ENCODE data around the gene PARN. TPM values are rescaled to one million over a fixed set of nuclear protein-coding genes. Genes with fewer than 3 reads are reported as not detected.

Gene PARN
- total and polyA plus RNA-seq, 9 of the 15 experiments (the other 6 are each of a cell fraction or from before 2014, with no cell fraction given): 9.6 to 51.3 (median 40.4) TPM

DNA sequence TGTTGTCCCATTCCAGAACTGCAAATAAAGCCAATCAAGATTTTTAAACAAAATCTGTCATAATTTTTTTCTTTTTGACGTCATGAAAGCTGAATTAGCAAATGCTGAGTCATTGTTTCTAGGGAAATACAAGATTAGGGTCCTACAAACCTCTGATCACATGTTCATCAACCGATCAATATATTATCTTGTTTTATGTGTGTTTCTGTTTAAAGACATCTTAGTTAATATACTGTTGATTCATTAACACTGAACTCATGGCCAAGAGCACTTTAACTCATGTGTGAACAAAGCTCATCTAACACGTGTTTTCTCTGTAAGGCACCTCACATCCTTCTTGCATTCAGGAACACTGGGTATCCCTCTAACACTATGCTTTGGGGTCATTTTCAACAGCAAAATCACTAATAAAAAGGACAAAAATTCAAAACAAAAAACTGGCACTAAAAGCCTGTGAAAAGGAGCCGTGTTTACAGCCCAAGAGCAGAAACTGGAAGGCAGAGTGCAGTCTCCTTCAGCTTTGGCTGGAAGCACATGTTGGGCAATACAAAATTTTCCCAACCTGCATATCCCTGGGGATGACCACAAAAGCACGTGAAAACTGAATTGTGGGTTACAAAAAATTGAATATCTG is 102.5 kb downstream of the PARN start (continued):
- TF ChIP-seq, protein P1, sequence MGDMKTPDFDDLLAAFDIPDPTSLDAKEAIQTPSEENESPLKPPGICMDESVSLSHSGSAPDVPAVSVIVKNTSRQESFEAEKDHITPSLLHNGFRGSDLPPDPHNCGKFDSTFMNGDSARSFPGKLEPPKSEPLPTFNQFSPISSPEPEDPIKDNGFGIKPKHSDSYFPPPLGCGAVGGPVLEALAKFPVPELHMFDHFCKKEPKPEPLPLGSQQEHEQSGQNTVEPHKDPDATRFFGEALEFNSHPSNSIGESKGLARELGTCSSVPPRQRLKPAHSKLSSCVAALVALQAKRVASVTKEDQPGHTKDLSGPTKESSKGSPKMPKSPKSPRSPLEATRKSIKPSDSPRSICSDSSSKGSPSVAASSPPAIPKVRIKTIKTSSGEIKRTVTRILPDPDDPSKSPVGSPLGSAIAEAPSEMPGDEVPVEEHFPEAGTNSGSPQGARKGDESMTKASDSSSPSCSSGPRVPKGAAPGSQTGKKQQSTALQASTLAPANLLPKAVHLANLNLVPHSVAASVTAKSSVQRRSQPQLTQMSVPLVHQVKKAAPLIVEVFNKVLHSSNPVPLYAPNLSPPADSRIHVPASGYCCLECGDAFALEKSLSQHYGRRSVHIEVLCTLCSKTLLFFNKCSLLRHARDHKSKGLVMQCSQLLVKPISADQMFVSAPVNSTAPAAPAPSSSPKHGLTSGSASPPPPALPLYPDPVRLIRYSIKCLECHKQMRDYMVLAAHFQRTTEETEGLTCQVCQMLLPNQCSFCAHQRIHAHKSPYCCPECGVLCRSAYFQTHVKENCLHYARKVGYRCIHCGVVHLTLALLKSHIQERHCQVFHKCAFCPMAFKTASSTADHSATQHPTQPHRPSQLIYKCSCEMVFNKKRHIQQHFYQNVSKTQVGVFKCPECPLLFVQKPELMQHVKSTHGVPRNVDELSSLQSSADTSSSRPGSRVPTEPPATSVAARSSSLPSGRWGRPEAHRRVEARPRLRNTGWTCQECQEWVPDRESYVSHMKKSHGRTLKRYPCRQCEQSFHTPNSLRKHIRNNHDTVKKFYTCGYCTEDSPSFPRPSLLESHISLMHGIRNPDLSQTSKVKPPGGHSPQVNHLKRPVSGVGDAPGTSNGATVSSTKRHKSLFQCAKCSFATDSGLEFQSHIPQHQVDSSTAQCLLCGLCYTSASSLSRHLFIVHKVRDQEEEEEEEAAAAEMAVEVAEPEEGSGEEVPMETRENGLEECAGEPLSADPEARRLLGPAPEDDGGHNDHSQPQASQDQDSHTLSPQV (IDR thresholded peaks at IDR 0.05): peak; percentile 89
- TF ChIP-seq TAF9B (IDR thresholded peaks at IDR 0.05; ENCODE audit: partially characterized antibody) (peak; percentile 22), RAD51 (IDR thresholded peaks at IDR 0.05; ENCODE audit: borderline replicate concordance, low read depth) (no peak), ZC3H4 (CRISPR knock-in tag; IDR thresholded peaks at IDR 0.05; ENCODE audit: borderline replicate concordance) (no peak), NFE2L1 (tag; IDR thresholded peaks at IDR 0.05; ENCODE audit: borderline replicate concordance, low read depth) (peak; percentile 95), NFXL1 (CRISPR knock-in tag; IDR thresholded peaks at IDR 0.05) (no peak), ZNF507 (tag; conservative IDR thresholded peaks at IDR 0.05) (no peak), NBN (IDR thresholded peaks at IDR 0.05; ENCODE audit: low read depth) (no peak), GTF2E2 (tag; IDR thresholded peaks at IDR 0.05) (no peak), KDM1A (IDR thresholded peaks at IDR 0.05) (no peak), TAF15 (IDR thresholded peaks at IDR 0.05; ENCODE audit: low read depth, low read length) (no peak), ZNF668 (CRISPR knock-in tag; IDR thresholded peaks at IDR 0.05) (no peak), NRF1 (conservative IDR thresholded peaks at IDR 0.05 in 1 of 2, IDR thresholded peaks at IDR 0.05 in 1 of 2) (no peak)
- TF ChIP-seq, protein P2, sequence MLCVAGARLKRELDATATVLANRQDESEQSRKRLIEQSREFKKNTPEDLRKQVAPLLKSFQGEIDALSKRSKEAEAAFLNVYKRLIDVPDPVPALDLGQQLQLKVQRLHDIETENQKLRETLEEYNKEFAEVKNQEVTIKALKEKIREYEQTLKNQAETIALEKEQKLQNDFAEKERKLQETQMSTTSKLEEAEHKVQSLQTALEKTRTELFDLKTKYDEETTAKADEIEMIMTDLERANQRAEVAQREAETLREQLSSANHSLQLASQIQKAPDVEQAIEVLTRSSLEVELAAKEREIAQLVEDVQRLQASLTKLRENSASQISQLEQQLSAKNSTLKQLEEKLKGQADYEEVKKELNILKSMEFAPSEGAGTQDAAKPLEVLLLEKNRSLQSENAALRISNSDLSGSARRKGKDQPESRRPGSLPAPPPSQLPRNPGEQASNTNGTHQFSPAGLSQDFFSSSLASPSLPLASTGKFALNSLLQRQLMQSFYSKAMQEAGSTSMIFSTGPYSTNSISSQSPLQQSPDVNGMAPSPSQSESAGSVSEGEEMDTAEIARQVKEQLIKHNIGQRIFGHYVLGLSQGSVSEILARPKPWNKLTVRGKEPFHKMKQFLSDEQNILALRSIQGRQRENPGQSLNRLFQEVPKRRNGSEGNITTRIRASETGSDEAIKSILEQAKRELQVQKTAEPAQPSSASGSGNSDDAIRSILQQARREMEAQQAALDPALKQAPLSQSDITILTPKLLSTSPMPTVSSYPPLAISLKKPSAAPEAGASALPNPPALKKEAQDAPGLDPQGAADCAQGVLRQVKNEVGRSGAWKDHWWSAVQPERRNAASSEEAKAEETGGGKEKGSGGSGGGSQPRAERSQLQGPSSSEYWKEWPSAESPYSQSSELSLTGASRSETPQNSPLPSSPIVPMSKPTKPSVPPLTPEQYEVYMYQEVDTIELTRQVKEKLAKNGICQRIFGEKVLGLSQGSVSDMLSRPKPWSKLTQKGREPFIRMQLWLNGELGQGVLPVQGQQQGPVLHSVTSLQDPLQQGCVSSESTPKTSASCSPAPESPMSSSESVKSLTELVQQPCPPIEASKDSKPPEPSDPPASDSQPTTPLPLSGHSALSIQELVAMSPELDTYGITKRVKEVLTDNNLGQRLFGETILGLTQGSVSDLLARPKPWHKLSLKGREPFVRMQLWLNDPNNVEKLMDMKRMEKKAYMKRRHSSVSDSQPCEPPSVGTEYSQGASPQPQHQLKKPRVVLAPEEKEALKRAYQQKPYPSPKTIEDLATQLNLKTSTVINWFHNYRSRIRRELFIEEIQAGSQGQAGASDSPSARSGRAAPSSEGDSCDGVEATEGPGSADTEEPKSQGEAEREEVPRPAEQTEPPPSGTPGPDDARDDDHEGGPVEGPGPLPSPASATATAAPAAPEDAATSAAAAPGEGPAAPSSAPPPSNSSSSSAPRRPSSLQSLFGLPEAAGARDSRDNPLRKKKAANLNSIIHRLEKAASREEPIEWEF (CRISPR knock-in tag; IDR thresholded peaks at IDR 0.05): peak; percentile 87
- TF ChIP-seq, protein P3, sequence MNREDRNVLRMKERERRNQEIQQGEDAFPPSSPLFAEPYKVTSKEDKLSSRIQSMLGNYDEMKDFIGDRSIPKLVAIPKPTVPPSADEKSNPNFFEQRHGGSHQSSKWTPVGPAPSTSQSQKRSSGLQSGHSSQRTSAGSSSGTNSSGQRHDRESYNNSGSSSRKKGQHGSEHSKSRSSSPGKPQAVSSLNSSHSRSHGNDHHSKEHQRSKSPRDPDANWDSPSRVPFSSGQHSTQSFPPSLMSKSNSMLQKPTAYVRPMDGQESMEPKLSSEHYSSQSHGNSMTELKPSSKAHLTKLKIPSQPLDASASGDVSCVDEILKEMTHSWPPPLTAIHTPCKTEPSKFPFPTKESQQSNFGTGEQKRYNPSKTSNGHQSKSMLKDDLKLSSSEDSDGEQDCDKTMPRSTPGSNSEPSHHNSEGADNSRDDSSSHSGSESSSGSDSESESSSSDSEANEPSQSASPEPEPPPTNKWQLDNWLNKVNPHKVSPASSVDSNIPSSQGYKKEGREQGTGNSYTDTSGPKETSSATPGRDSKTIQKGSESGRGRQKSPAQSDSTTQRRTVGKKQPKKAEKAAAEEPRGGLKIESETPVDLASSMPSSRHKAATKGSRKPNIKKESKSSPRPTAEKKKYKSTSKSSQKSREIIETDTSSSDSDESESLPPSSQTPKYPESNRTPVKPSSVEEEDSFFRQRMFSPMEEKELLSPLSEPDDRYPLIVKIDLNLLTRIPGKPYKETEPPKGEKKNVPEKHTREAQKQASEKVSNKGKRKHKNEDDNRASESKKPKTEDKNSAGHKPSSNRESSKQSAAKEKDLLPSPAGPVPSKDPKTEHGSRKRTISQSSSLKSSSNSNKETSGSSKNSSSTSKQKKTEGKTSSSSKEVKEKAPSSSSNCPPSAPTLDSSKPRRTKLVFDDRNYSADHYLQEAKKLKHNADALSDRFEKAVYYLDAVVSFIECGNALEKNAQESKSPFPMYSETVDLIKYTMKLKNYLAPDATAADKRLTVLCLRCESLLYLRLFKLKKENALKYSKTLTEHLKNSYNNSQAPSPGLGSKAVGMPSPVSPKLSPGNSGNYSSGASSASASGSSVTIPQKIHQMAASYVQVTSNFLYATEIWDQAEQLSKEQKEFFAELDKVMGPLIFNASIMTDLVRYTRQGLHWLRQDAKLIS (CRISPR knock-in tag; IDR thresholded peaks at IDR 0.05): no peak

Measured in K562 (cell line).